Body of pancreas (tissue), 4 donors: ENCODE results near the gene SF3B4. TPM values are rescaled to one million over a fixed set of nuclear protein-coding genes. Genes with fewer than 3 reads are reported as not detected.
A peak's percentile ranks its signal among the peaks of the same experiment; 100 is the strongest.

Experiments used
- ATAC-seq: fragments of 150-250 bp; one replicate; pipeline ENCODE4 v1.9.1; 2016
- DNase-seq, 4 donors: peaks; one replicate each; pipeline ENCODE4 v3.0.0-alpha.2; 2019
- H3K27ac ChIP-seq, 4 donors: fragments of 200-600 bp; sonication (generic); 1 replicate in 3 of 4; 2 replicates in 1 of 4; pipeline versions ENCODE4 v1.5.1 to v1.6.1; 2016 to 2019; ENCODE audit warnings: mild to moderate bottlenecking in 1 of 4, mixed read lengths in 1 of 4, moderate library complexity in 1 of 4
- H3K27me3 ChIP-seq, 2 donors: fragments of 200-600 bp; sonication (generic); one replicate each; pipeline ENCODE4 v1.6.0; 2016; ENCODE audit warnings: mild to moderate bottlenecking in 1 of 2
- H3K36me3 ChIP-seq, 2 donors: fragments of 200-600 bp; sonication (generic); replicated peaks in 1 of 2; 2 replicates each; pipeline ENCODE4 v1.5.1; 2016; ENCODE audit warnings: low read depth in 2 of 2; ENCODE audit not compliant: insufficient read depth in 1 of 2
- H3K4me1 ChIP-seq: fragments of 200-600 bp; sonication (generic); one replicate; pipeline ENCODE4 v1.6.0; 2016
- H3K4me3 ChIP-seq, 2 donors: fragments of 200-600 bp; sonication (generic); 1 replicate in 1 of 2; 2 replicates in 1 of 2; pipeline ENCODE4 v1.5.1; 2016 to 2019
- H3K9me3 ChIP-seq, 3 donors: fragments of 200-600 bp; sonication (generic); 1 replicate in 2 of 3; 2 replicates in 1 of 3; pipeline ENCODE4 v1.5.1; 2016
- CTCF ChIP-seq, 7 experiments: fragments of 450-650 bp in 4 of 7; fragments of 200-600 bp in 3 of 7; sonication (generic) in 3 of 7; IDR thresholded peaks; one replicate each; pipeline ENCODE4 v1.5.1; 2016 to 2019; ENCODE audit warnings: antibody characterized with exemption in 7 of 7
- POLR2A ChIP-seq, 3 donors: fragments of 450-650 bp; IDR thresholded peaks; one replicate each; pipeline ENCODE4 v1.6.1; 2016; ENCODE audit warnings: antibody characterized with exemption in 3 of 3, mild to moderate bottlenecking in 2 of 3
- WGBS, 2 donors: methylation state at CpG; one replicate each; pipeline ENCODE4 v1.1.5; 2017; 5-methylcytosine and 5-hydroxymethylcytosine counted together
- intact Hi-C: fragments of 100-400 bp; cut with DNase I; formaldehyde crosslinking; loops from one replicate; pipeline ENCODE4 v1.15.1; 2023
- total RNA-seq, 2 donors: library from RNA; depleted of rRNA; stranded (reverse); fragments of >200 nt; gene quantifications; one replicate each; pipeline ENCODE4 v1.1.0, GENCODE V29; 2016

The SF3B4 gene
- total RNA-seq, 2 donors from 2014 or later = 4.7 to 8.2 TPM

- ATAC-seq (no peak), DNase-seq (no peak)
- Histone ChIP-seq H3K27ac (no peak overlapping the region), H3K4me1 (peaks cover 23% of the 10 kb centered on the region), H3K27me3 (no peaks in the 10 kb centered on the region), H3K4me3 (no peak overlapping the region), H3K9me3 (no peaks in the 10 kb centered on the region), H3K36me3 (no peaks in the 10 kb centered on the region)
- 77 to 78% methylated on average over 13 of the region's 13 CpGs for WGBS, 2 donors
- intact Hi-C loops = no loop called here
- TF ChIP-seq CTCF (IDR thresholded peaks at IDR 0.05) (no peak), POLR2A (IDR thresholded peaks at IDR 0.05) (no peak)
Measured at GRCh38 chr1:149931212-149931790, 3.7 kb upstream of the SF3B4 start.

GRCh38 chr1:149929856-149930255 lies 2.3 kb upstream of the SF3B4 start:
- ATAC-seq (no peak), DNase-seq (no peak)
- H3K27me3 ChIP-seq = no peaks in the 10 kb centered on the region
- TF ChIP-seq POLR2A (IDR thresholded peaks at IDR 0.05) (no peak), CTCF (IDR thresholded peaks at IDR 0.05) (no peak)
- WGBS, 2 donors = 59 to 75% methylated on average over 2 of the region's 2 CpGs
- H3K9me3 ChIP-seq = no peaks in the 10 kb centered on the region
- peaks cover 24% of the 10 kb centered on the region for H3K4me1 ChIP-seq
- H3K4me3 ChIP-seq = no peak overlapping the region
- H3K36me3 ChIP-seq = peaks cover 0 to 6% of the 10 kb centered on the region in 2 donors
- intact Hi-C loops = no loop called here
- no peak overlapping the region for H3K27ac ChIP-seq

GRCh38 chr1:149928401-149928724 lies 760 bp upstream of the SF3B4 start:
- intact Hi-C loops = no loop called here
- 0 to 9% methylated on average over 1 of the region's 1 CpG for WGBS, 2 donors
- Histone ChIP-seq H3K4me3 (peak overlapping the region in 1 of 2 donors; percentile 66), H3K4me1 (peaks cover 24% of the 10 kb centered on the region), H3K9me3 (no peaks in the 10 kb centered on the region), H3K27ac (peak overlapping the region; percentile 79 to 96 (median 94)), H3K36me3 (peaks cover 0 to 18% of the 10 kb centered on the region in 2 donors), H3K27me3 (no peaks in the 10 kb centered on the region)
- no peak for TF ChIP-seq POLR2A (IDR thresholded peaks at IDR 0.05)
- no peak for TF ChIP-seq CTCF (IDR thresholded peaks at IDR 0.05)
- no peak for DNase-seq
- no peak for ATAC-seq

GRCh38 chr1:149927056-149927562 lies 494 bp downstream of the SF3B4 start:
- ATAC-seq (no peak), DNase-seq (peak in 1 of 4 donors; percentile 8)
- Histone ChIP-seq H3K4me3 (peak overlapping the region; percentile 66 to 91), H3K36me3 (peaks cover 0 to 24% of the 10 kb centered on the region in 2 donors), H3K27ac (peak overlapping the region; percentile 79 to 96 (median 94)), H3K27me3 (no peaks in the 10 kb centered on the region), H3K4me1 (peaks cover 24% of the 10 kb centered on the region), H3K9me3 (no peaks in the 10 kb centered on the region)
- TF ChIP-seq CTCF (IDR thresholded peaks at IDR 0.05) (peak in 1 of 7 experiments; percentile 6), POLR2A (IDR thresholded peaks at IDR 0.05) (no peak)
- WGBS, 2 donors = 1% methylated on average over 10 of the region's 10 CpGs
- intact Hi-C loops = no loop called here

- Histone ChIP-seq H3K4me3 (no peak overlapping the region), H3K36me3 (peaks cover 0 to 24% of the 10 kb centered on the region in 2 donors), H3K9me3 (no peaks in the 10 kb centered on the region), H3K27ac (no peak overlapping the region), H3K4me1 (peaks cover 24% of the 10 kb centered on the region), H3K27me3 (no peaks in the 10 kb centered on the region)
- 89 to 93% methylated on average over 9 of the region's 9 CpGs for WGBS, 2 donors
- no peak for ATAC-seq
- intact Hi-C loops = no loop called here
- DNase-seq = no peak
- TF ChIP-seq CTCF (IDR thresholded peaks at IDR 0.05) = no peak
- no peak for TF ChIP-seq POLR2A (IDR thresholded peaks at IDR 0.05)
Measured at GRCh38 chr1:149926296-149926695, 1.3 kb downstream of the SF3B4 start.
